Measurements from ENCODE around the gene CHSY3.

GRCh38 chr5:129903466-129904101 lies 681 bp upstream of the CHSY3 start:
- TF ChIP-seq EZH2 (IDR thresholded peaks at IDR 0.05; ENCODE audit: insufficient read depth, poor library complexity, severe bottlenecking): no peak
- no peak for TF ChIP-seq EZH2phosphoT487 (IDR thresholded peaks at IDR 0.05; ENCODE audit: insufficient read depth, low read depth)
